Measurements from ENCODE around the gene HABP4.

Gene HABP4

GRCh38 chr9:96436456-96437126, 13.4 kb upstream of the HABP4 start:
- no peak for TF ChIP-seq CTCF (IDR thresholded peaks at IDR 0.05; ENCODE audit: control insufficient read depth, extremely low read depth, insufficient read depth)
- H3K4me3 ChIP-seq (ENCODE audit: low read depth, low read length): no peak overlapping the region
- DNase-seq (ENCODE audit: low read depth): no peak

- H3K4me3 ChIP-seq (ENCODE audit: low read depth, low read length): no peak overlapping the region
- TF ChIP-seq CTCF (IDR thresholded peaks at IDR 0.05; ENCODE audit: control insufficient read depth, extremely low read depth, insufficient read depth): no peak
Observed at GRCh38 chr9:96437454-96437853, 12.5 kb upstream of the HABP4 start.

GRCh38 chr9:96440671-96441199, 9.2 kb upstream of the HABP4 start:
- no peak for DNase-seq (ENCODE audit: low read depth)
- H3K4me3 ChIP-seq (ENCODE audit: low read depth, low read length): no peak overlapping the region
- TF ChIP-seq CTCF (IDR thresholded peaks at IDR 0.05; ENCODE audit: control insufficient read depth, extremely low read depth, insufficient read depth): no peak

More at GRCh38 chr9:96437454-96437853, 12.5 kb upstream of the HABP4 start:
- no peak for DNase-seq (ENCODE audit: low read depth)

- peak; percentile 55 for TF ChIP-seq CTCF (IDR thresholded peaks at IDR 0.05; ENCODE audit: control insufficient read depth, extremely low read depth, insufficient read depth)
- H3K4me3 ChIP-seq (ENCODE audit: low read depth, low read length): no peak overlapping the region
- no peak for DNase-seq (ENCODE audit: low read depth)
Observed at GRCh38 chr9:96441798-96442445, 8.0 kb upstream of the HABP4 start.

- TF ChIP-seq CTCF (IDR thresholded peaks at IDR 0.05; ENCODE audit: control insufficient read depth, extremely low read depth, insufficient read depth): no peak
Observed at GRCh38 chr9:96442491-96442890, 7.5 kb upstream of the HABP4 start.

GRCh38 chr9:96447406-96447805, 2.6 kb upstream of the HABP4 start:
- TF ChIP-seq CTCF (IDR thresholded peaks at IDR 0.05; ENCODE audit: control insufficient read depth, extremely low read depth, insufficient read depth): no peak
- H3K4me3 ChIP-seq (ENCODE audit: low read depth, low read length): no peak overlapping the region
- no peak for DNase-seq (ENCODE audit: low read depth)

More at GRCh38 chr9:96442491-96442890, 7.5 kb upstream of the HABP4 start:
- H3K4me3 ChIP-seq (ENCODE audit: low read depth, low read length): no peak overlapping the region
- no peak for DNase-seq (ENCODE audit: low read depth)

All from LNCaP clone FGC (cell line).